Natural killer cell (primary cell): ENCODE measurements around the gene GPR37L1. TPM values are rescaled to one million over a fixed set of nuclear protein-coding genes. Genes with fewer than 3 reads are reported as not detected.

ENCODE experiments used
- ATAC-seq, 3 donors: fragments of 150-1000 bp in 2 of 3; fragments of 200-7000 bp in 1 of 3; cut with Tn5 transposase; 1 replicate in 1 of 3; 2 replicates in 2 of 3; pipeline ENCODE4 v1.10.0; 2021; ENCODE audit warnings: mild to moderate bottlenecking in 2 of 3, moderate library complexity in 2 of 3
- DNase-seq, 2 donors: peaks; one replicate each; pipeline versions ENCODE4 v3.0.0 to v3.0.0-alpha.2; 2013 to 2021; ENCODE audit warnings: mixed read lengths in 1 of 2
- H3K27ac ChIP-seq: one replicate; pipeline ENCODE4 v1.5.1; 2013; ENCODE audit warnings: mild to moderate bottlenecking, low read length
- H3K27me3 ChIP-seq: one replicate; pipeline ENCODE4 v1.6.1; 2013; ENCODE audit warnings: low read length; ENCODE audit not compliant: control insufficient read depth, insufficient read depth
- H3K36me3 ChIP-seq: one replicate; pipeline ENCODE4 v1.6.1; 2013; ENCODE audit warnings: low read length; ENCODE audit not compliant: control insufficient read depth, insufficient read depth
- H3K4me1 ChIP-seq: one replicate; pipeline ENCODE4 v1.6.1; 2013; ENCODE audit warnings: low read length; ENCODE audit not compliant: control insufficient read depth, insufficient read depth
- H3K4me3 ChIP-seq: one replicate; pipeline ENCODE4 v1.5.1; 2013; ENCODE audit warnings: low read length
- H3K9me3 ChIP-seq: one replicate; pipeline ENCODE4 v1.6.1; 2013; ENCODE audit warnings: low read length; ENCODE audit not compliant: control insufficient read depth, insufficient read depth
- H3K27ac Mint-ChIP-seq, 2 donors: one replicate each; pipeline ENCODE4 v1.8.0; 2022; ENCODE audit warnings: mild to moderate bottlenecking in 2 of 2, mixed read lengths in 2 of 2, moderate library complexity in 1 of 2
- H3K27me3 Mint-ChIP-seq, 2 donors: one replicate each; pipeline ENCODE4 v1.8.0; 2022; ENCODE audit warnings: low read depth in 2 of 2, mixed read lengths in 2 of 2
- H3K36me3 Mint-ChIP-seq: one replicate; pipeline ENCODE4 v1.8.0; 2022; ENCODE audit warnings: mixed read lengths
- H3K4me1 Mint-ChIP-seq, 2 donors: one replicate each; pipeline ENCODE4 v1.8.0; 2022; ENCODE audit warnings: mixed read lengths in 2 of 2
- H3K4me3 Mint-ChIP-seq: one replicate; pipeline ENCODE4 v1.8.0; 2022; ENCODE audit warnings: mild to moderate bottlenecking, moderate library complexity, mixed read lengths
- H3K9me3 Mint-ChIP-seq, 2 donors: one replicate each; pipeline ENCODE4 v1.8.0; 2022; ENCODE audit warnings: mixed read lengths in 2 of 2
- CTCF ChIP-seq: fragments of 200-600 bp; IDR thresholded peaks from one replicate; pipeline ENCODE4 v1.8.0; 2022; ENCODE audit warnings: antibody characterized with exemption
- WGBS: methylation state at CpG from one replicate; pipeline ENCODE4 v1.1.7; 2013; ENCODE audit warnings: missing lambda C conversion rate; ENCODE audit not compliant: insufficient coverage; 5-methylcytosine and 5-hydroxymethylcytosine counted together
- intact Hi-C: fragments of 100-400 bp; cut with micrococcal nuclease; formaldehyde crosslinking; loops from one replicate; pipeline ENCODE4 v1.14.2; 2022
- total RNA-seq, 4 donors: library from RNA; stranded (reverse); fragments of 120-200 nt in 1 of 4; gene quantifications; one replicate each; pipeline versions ENCODE4 v1.2.3 to v1.2.4, GENCODE V29; 2013 to 2022

Gene GPR37L1
- total RNA-seq, 3 donors from 2014 or later (not counting 1 experiment from before 2014, with no cell fraction given) = not detected

- Mint-ChIP-seq H3K4me1 (no peaks in the 10 kb centered on the region), H3K4me3 (no peak overlapping the region), H3K27me3 (peaks cover 0 to 4% of the 10 kb centered on the region in 2 donors), H3K36me3 (no peaks in the 10 kb centered on the region), H3K27ac (no peak overlapping the region), H3K9me3 (no peaks in the 10 kb centered on the region)
- Histone ChIP-seq H3K4me1 (no peaks in the 10 kb centered on the region), H3K36me3 (no peaks in the 10 kb centered on the region), H3K27ac (no peak overlapping the region), H3K4me3 (no peak overlapping the region), H3K9me3 (no peaks in the 10 kb centered on the region), H3K27me3 (no peaks in the 10 kb centered on the region)
- no peak for ATAC-seq
- no peak for TF ChIP-seq CTCF
- WGBS = 61% methylated on average over 5 of the region's 5 CpGs
- intact Hi-C loops = no loop called here
- DNase-seq = no peak
Observed at GRCh38 chr1:202112859-202113689, 9.6 kb upstream of the GPR37L1 start.

GRCh38 chr1:202113690-202114300 is 8.9 kb upstream of the GPR37L1 start:
- Mint-ChIP-seq H3K4me1 (no peaks in the 10 kb centered on the region), H3K36me3 (no peaks in the 10 kb centered on the region), H3K9me3 (no peaks in the 10 kb centered on the region), H3K27ac (no peak overlapping the region), H3K27me3 (peaks cover 0 to 4% of the 10 kb centered on the region in 2 donors), H3K4me3 (no peak overlapping the region)
- no peak for TF ChIP-seq CTCF
- H3K4me3 ChIP-seq = no peak overlapping the region
- no peaks in the 10 kb centered on the region for H3K9me3 ChIP-seq
- 83% methylated on average over 2 of the region's 2 CpGs for WGBS
- DNase-seq = no peak
- no peaks in the 10 kb centered on the region for H3K36me3 ChIP-seq
- intact Hi-C loops = no loop called here
- no peaks in the 10 kb centered on the region for H3K27me3 ChIP-seq
- no peak for ATAC-seq
- no peaks in the 10 kb centered on the region for H3K4me1 ChIP-seq
- no peak overlapping the region for H3K27ac ChIP-seq

DNA sequence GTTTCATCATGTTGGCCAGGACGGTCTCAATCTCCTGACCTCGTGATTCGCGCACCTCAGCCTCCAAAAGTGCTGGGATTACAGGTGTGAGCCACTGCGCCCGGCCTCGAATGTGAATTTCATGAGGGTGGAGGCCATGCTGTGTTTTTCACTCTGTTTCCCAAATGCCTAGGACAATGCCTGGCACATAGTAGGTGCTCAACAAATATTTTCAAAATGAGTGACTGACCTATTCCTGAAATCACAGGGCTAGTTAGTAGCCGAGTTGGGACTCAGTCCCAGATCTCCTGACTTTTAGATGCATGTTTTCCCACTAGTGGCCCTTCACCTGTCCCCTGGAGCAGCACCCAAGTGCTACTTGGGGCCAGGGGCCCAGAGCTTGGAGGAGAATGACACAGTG is 6.4 kb upstream of the GPR37L1 start:
- TF ChIP-seq CTCF = no peak
- whole genome bisulfite sequencing = 94% methylated on average over 8 of the region's 8 CpGs
- Mint-ChIP-seq H3K4me3 (no peak overlapping the region), H3K36me3 (no peaks in the 10 kb centered on the region), H3K27ac (no peak overlapping the region), H3K27me3 (peaks cover 3 to 7% of the 10 kb centered on the region in 2 donors), H3K4me1 (no peaks in the 10 kb centered on the region), H3K9me3 (no peaks in the 10 kb centered on the region)
- Histone ChIP-seq H3K27ac (no peak overlapping the region), H3K4me1 (no peaks in the 10 kb centered on the region), H3K9me3 (no peaks in the 10 kb centered on the region), H3K4me3 (no peak overlapping the region), H3K27me3 (no peaks in the 10 kb centered on the region), H3K36me3 (no peaks in the 10 kb centered on the region)
- ATAC-seq = no peak
- intact Hi-C loops = no loop called here
- no peak for DNase-seq
